AG10803 (cell line): Measurements from ENCODE around the gene CYSTM1.

ENCODE experiments used
- DNase-seq: peaks from one replicate; pipeline ENCODE4 v3.0.0; 2010; ENCODE audit warnings: low read depth
- H3K4me3 ChIP-seq: 2 replicates; pipeline ENCODE4 v1.5.1; 2011; ENCODE audit warnings: mild to moderate bottlenecking, low read length, control low read depth
- TF ChIP-seq, protein P1 (sequence below): conservative IDR thresholded peaks from 2 replicates; pipeline ENCODE4 v1.5.1; 2011; ENCODE audit warnings: mild to moderate bottlenecking, low read length, control low read depth, inconsistent platforms

Gene CYSTM1

DNA sequence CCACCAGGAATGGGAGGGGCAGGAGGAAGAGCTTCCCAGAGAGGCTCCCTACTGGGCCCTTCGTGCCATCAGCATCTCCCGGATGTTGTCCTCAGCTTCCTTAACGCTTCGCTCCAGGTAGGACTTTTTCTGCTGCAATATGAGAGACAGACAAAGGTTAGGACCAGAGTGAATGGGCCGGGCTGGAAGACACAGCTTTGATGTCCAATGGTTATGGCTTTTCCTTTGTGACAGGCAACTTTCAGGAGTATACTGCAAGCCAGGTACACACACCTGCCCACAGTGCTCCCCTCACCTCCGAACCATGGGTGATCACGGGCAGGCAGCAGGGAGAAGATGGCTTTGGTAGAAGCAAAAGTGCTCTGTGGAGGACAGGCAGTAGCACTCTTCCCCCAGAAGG lies 70.9 kb downstream of the CYSTM1 start:
- H3K4me3 ChIP-seq = no peak overlapping the region
- TF ChIP-seq, protein P1, sequence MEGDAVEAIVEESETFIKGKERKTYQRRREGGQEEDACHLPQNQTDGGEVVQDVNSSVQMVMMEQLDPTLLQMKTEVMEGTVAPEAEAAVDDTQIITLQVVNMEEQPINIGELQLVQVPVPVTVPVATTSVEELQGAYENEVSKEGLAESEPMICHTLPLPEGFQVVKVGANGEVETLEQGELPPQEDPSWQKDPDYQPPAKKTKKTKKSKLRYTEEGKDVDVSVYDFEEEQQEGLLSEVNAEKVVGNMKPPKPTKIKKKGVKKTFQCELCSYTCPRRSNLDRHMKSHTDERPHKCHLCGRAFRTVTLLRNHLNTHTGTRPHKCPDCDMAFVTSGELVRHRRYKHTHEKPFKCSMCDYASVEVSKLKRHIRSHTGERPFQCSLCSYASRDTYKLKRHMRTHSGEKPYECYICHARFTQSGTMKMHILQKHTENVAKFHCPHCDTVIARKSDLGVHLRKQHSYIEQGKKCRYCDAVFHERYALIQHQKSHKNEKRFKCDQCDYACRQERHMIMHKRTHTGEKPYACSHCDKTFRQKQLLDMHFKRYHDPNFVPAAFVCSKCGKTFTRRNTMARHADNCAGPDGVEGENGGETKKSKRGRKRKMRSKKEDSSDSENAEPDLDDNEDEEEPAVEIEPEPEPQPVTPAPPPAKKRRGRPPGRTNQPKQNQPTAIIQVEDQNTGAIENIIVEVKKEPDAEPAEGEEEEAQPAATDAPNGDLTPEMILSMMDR = no peak

GRCh38 chr5:140246378-140247122 lies 71.6 kb downstream of the CYSTM1 start:
- DNase-seq = peak; percentile 81
- H3K4me3 ChIP-seq = no peak overlapping the region
- TF ChIP-seq, protein P1 = 0 out of 2 replicates have a peak, but pooled peaks have one; percentile 2

More for the DNA sequence above, 70.9 kb downstream of the CYSTM1 start:
- no peak for DNase-seq

- TF ChIP-seq, protein P1 = no peak
- H3K4me3 ChIP-seq = no peak overlapping the region
- no peak for DNase-seq
Measured at GRCh38 chr5:140248414-140248813, 73.4 kb downstream of the CYSTM1 start.

DNA sequence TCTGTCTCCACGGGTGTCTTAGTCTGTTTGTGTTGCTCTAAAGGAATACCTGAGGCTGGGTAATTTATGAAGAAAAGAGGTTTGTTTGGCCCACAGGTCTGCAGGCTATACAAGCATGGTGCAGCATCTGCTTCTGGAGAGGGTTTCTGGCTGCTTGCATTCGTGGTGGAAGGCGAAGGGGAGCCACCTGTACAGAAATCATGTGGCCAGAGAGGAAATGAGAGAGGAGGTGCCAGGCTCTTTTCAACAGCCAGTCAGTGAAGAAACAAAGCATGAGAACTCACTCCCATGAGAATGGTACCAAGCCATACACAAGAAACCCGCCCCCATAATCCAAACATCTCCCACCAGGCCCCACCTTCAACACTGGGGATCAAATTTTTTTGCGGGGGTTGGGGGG lies 74.5 kb downstream of the CYSTM1 start:
- TF ChIP-seq, protein P1 = no peak
- DNase-seq = no peak
- H3K4me3 ChIP-seq = no peak overlapping the region

DNA sequence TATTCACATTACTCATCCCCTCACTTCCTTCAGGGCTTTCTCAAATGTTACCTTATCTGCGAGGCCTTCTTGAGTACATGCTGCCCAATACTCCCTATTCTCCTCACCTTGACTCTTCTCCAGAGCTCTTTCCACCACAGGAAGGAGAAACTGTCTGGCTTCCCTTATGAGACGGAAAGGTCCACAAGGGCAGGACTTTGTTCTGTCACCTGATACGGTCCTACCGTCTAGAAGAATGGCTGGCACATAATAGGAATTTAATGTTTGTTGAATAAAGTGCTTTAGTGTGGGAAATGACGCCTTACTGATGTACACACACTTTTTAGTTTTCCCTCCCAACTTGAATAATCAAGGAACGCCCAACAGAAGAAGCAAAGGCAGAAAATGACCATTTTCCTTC lies 75.4 kb downstream of the CYSTM1 start:
- TF ChIP-seq, protein P1 = no peak
- DNase-seq = no peak
- H3K4me3 ChIP-seq = no peak overlapping the region

DNA sequence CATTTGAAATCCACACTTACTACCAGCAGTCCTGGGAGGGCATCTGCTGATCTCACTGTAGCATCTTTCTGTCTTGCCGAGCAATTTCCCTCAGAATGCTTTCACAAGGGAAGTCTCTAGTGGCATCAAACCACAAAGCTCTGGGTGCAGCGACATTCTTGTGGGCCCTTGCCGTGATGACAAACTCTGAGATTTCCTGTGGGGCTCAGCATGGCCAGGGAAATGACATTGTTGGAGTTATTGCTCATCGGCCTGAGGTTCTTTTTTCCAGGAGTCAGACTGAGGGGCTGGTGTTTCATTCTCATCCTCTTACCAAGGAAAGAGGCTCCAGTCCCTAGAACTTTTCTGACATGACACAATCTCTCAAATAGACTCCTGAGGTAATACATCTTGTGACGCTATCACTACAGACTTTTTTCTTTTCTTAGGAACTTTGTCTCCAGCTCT lies 76.6 kb downstream of the CYSTM1 start:
- no peak overlapping the region for H3K4me3 ChIP-seq
- TF ChIP-seq, protein P1 = no peak
- DNase-seq = peak; percentile 95

GRCh38 chr5:140252470-140253126 lies 77.6 kb downstream of the CYSTM1 start:
- DNase-seq = no peak
- TF ChIP-seq, protein P1 = no peak
- H3K4me3 ChIP-seq = no peak overlapping the region
